GM23248 (cell line): ENCODE measurements around the gene ECT2L. TPM values are rescaled to one million over a fixed set of nuclear protein-coding genes. Genes with fewer than 3 reads are reported as not detected.

Experiments used
- DNase-seq: peaks from one replicate; pipeline ENCODE4 v3.0.0-alpha.2; 2015
- H2AFZ ChIP-seq: fragments of 200-600 bp; sonication (generic); 2 replicates; pipeline ENCODE4 v1.6.1; 2016; ENCODE audit warnings: antibody characterized with exemption
- H3F3A ChIP-seq: fragments of 200-600 bp; sonication (generic); 2 replicates; pipeline ENCODE4 v1.6.1; 2016; ENCODE audit warnings: mild to moderate bottlenecking, antibody characterized with exemption, mixed run types; ENCODE audit not compliant: insufficient read depth
- H3K27ac ChIP-seq: fragments of 200-600 bp; sonication (generic); 2 replicates; pipeline ENCODE4 v1.5.1; 2016; ENCODE audit warnings: mild to moderate bottlenecking
- H3K27me3 ChIP-seq: fragments of 200-600 bp; sonication (generic); replicated peaks from 2 replicates; pipeline ENCODE4 v1.6.1; 2016; ENCODE audit warnings: mild to moderate bottlenecking; ENCODE audit not compliant: insufficient read depth
- H3K36me3 ChIP-seq: fragments of 200-600 bp; sonication (generic); 2 replicates; pipeline ENCODE4 v1.6.1; 2016; ENCODE audit warnings: low read depth, mild to moderate bottlenecking
- H3K4me1 ChIP-seq: fragments of 200-600 bp; sonication (generic); 2 replicates; pipeline ENCODE4 v1.6.1; 2016; ENCODE audit warnings: mild to moderate bottlenecking; ENCODE audit not compliant: insufficient read depth
- H3K4me2 ChIP-seq: fragments of 200-600 bp; sonication (generic); one replicate; pipeline ENCODE4 v1.6.1; 2016; ENCODE audit warnings: mild to moderate bottlenecking; ENCODE audit not compliant: unreplicated experiment
- H3K4me3 ChIP-seq: fragments of 200-600 bp; sonication (generic); 2 replicates; pipeline ENCODE4 v1.5.1; 2016; ENCODE audit warnings: mild to moderate bottlenecking
- H3K79me2 ChIP-seq: fragments of 200-600 bp; sonication (generic); 2 replicates; pipeline ENCODE4 v1.6.1; 2016; ENCODE audit warnings: mild to moderate bottlenecking; ENCODE audit not compliant: insufficient read depth
- H3K9ac ChIP-seq: fragments of 200-600 bp; sonication (generic); 2 replicates; pipeline ENCODE4 v1.6.1; 2016; ENCODE audit warnings: mild to moderate bottlenecking
- H3K9me2 ChIP-seq: fragments of 200-600 bp; sonication (generic); 2 replicates; pipeline ENCODE4 v1.6.1; 2016; ENCODE audit warnings: mixed run types, mild to moderate bottlenecking, moderate library complexity; ENCODE audit not compliant: insufficient read depth
- H3K9me3 ChIP-seq: fragments of 200-600 bp; sonication (generic); one replicate; pipeline ENCODE4 v1.6.1; 2017; ENCODE audit warnings: low read depth
- H4K20me1 ChIP-seq: fragments of 200-600 bp; sonication (generic); 2 replicates; pipeline ENCODE4 v1.6.0; 2016; ENCODE audit not compliant: insufficient read depth
- EZH2 ChIP-seq: fragments of 200-600 bp; sonication (generic); IDR thresholded peaks from 2 replicates; pipeline ENCODE4 v1.6.1; 2018; ENCODE audit warnings: antibody characterized with exemption, mild to moderate bottlenecking; ENCODE audit not compliant: insufficient read depth, poor library complexity, severe bottlenecking
- EZH2phosphoT487 ChIP-seq: fragments of 200-600 bp; sonication (generic); IDR thresholded peaks from 2 replicates; pipeline ENCODE4 v1.6.1; 2018; ENCODE audit warnings: antibody characterized with exemption, moderate library complexity, mild to moderate bottlenecking, low read depth; ENCODE audit not compliant: insufficient read depth
- WGBS, 2 experiments: methylation state at CpG; one replicate each; pipeline ENCODE4 v1.1.6; 2015 to 2017; ENCODE audit warnings: low lambda C conversion rate in 2 of 2, low coverage in 1 of 2; ENCODE audit errors: missing lambda C conversion rate in 2 of 2; 5-methylcytosine and 5-hydroxymethylcytosine counted together
- in situ Hi-C: fragments of 300-500 bp; cut with MboI; formaldehyde crosslinking; loops from 2 replicates; pipeline ENCODE4 v1.15.0; 2020
- polyA plus RNA-seq: library from polyadenylated mRNA; unstranded; fragments of >200 nt; fragmentation: Nextera tagmentation; extraction: Ambion mirVana; gene quantifications from 2 replicates; pipeline ENCODE4 v1.2.1, GENCODE V29; 2016
- total RNA-seq: library from RNA; depleted of rRNA; stranded (reverse); fragments of >200 nt; shearing (Covaris generic); gene quantifications from 2 replicates; pipeline ENCODE4 v1.2.3, GENCODE V29; 2014

Gene ECT2L
- total and polyA plus RNA-seq, 2 experiments from 2014 or later = not detected

DNA sequence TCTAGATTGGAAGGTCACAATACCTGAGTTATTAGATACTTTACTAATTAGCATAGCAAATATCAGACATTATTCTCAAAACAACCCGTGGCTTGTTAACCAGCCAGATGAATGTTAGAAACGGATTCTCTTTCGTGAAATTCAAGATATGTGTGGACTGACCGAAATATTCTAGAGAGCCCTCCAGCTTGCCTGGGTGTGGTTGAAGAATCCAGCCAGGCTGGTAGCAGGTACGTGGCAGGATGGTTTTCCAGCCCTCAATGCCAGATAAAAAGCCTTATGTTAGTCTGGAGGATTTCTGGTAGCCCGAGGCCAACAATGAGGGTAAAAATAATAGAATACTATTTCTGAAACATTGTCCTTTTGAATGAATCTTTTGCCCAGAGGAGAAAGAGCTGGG lies 19.3 kb downstream of the ECT2L start:
- H2AFZ ChIP-seq = 0 out of 2 replicates have a peak overlapping the region, but pooled peaks have one; percentile 53
- H3K36me3 ChIP-seq = no peaks in the 10 kb centered on the region
- no peak overlapping the region for H3K4me2 ChIP-seq
- WGBS, 2 experiments = 51 to 58% methylated on average over 6 of the region's 6 CpGs
- H3K79me2 ChIP-seq = no peaks in the 10 kb centered on the region
- peaks cover 8% of the 10 kb centered on the region for H3K4me1 ChIP-seq
- H3K9ac ChIP-seq = no peak overlapping the region
- DNase-seq = no peak
- no peaks in the 10 kb centered on the region for H3K9me3 ChIP-seq
- no peak overlapping the region for H3K4me3 ChIP-seq
- in situ Hi-C loops = loop anchor here (10.0 kb wide), 2 partner anchors 170 to 540 kb away; partner anchors contain the start of gene REPS1
- no peak for TF ChIP-seq EZH2phosphoT487
- no peak for TF ChIP-seq EZH2
- H3F3A ChIP-seq = no peaks in the 10 kb centered on the region
- no peaks in the 10 kb centered on the region for H3K27me3 ChIP-seq
- no peaks in the 10 kb centered on the region for H4K20me1 ChIP-seq
- H3K27ac ChIP-seq = no peak overlapping the region
- no peaks in the 10 kb centered on the region for H3K9me2 ChIP-seq

DNA sequence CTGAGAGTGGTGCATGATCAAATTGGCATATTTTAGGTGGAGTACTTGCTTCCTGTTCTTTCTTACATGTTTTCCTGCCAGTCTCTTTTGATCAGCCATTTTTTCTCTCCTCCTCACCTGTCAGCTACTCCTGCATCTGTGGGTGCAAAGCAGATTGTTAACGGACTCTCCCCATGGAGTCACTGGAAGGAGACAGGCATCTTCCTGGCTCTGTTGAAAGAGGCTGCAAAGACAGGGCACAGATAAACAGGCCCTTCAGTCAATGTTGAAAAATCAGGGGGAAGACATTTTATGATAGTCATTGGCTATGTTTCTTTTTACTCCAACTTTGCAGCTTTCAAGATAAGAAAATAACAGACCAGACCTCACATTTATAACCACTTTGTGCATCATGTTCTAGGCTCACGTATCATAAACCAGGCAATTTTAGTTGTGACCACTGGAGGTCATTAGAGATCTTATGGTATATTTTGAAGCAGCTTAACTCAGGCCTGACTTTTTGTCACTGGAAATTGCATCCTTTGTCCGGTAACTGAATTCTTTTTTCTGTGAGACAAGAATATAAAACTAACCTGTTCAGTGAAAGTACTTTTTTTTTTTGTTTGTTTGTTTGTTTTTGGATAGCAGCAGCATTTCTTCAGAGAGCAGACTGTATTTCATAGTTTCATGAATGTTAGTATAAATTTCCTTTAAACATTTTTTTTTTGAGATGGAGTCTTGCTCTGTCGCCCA lies 20.1 kb downstream of the ECT2L start:
- no peaks in the 10 kb centered on the region for H3F3A ChIP-seq
- in situ Hi-C loops = loop anchor here (10.0 kb wide), 2 partner anchors 169 to 539 kb away; partner anchors contain the start of gene REPS1
- H3K9me3 ChIP-seq = no peaks in the 10 kb centered on the region
- H3K36me3 ChIP-seq = no peaks in the 10 kb centered on the region
- no peak for TF ChIP-seq EZH2phosphoT487
- TF ChIP-seq EZH2 = no peak
- H3K4me1 ChIP-seq = peaks cover 8% of the 10 kb centered on the region
- WGBS, 2 experiments = 36 to 50% methylated on average over 4 of the region's 4 CpGs
- H3K9me2 ChIP-seq = no peaks in the 10 kb centered on the region
- no peaks in the 10 kb centered on the region for H3K27me3 ChIP-seq
- H3K9ac ChIP-seq = peak overlapping the region; percentile 28; the same call in 1 of the 2 replicates
- no peak overlapping the region for H3K27ac ChIP-seq
- H4K20me1 ChIP-seq = no peaks in the 10 kb centered on the region
- peak overlapping the region; percentile 53 for H2AFZ ChIP-seq
- no peak overlapping the region for H3K4me3 ChIP-seq
- no peak overlapping the region for H3K4me2 ChIP-seq
- DNase-seq = peak; percentile 81
- H3K79me2 ChIP-seq = no peaks in the 10 kb centered on the region

DNA sequence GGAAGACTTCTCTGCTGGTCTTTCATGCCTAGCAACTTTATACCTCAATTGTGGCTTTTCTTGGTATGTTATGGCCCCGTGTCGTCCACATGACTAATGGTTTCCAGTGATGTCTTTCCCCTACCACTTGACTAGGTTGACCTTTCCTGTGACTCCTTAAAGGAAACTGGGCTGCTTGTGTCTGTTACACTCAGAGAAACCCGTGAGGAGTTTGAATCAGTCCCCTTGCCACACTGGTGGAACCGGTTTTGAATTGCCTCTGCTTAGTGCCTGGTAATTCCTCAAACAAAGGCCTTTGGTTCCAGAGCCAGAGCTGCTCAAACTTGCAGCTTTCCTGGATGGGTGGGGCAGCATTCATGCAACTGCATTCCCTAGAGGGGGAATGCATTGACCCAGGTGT lies 21.9 kb downstream of the ECT2L start:
- H3K4me2 ChIP-seq = peak overlapping the region; percentile 21
- no peak overlapping the region for H3K4me3 ChIP-seq
- peak; percentile 88 for DNase-seq
- no peaks in the 10 kb centered on the region for H3K9me3 ChIP-seq
- H3K27me3 ChIP-seq = no peaks in the 10 kb centered on the region
- TF ChIP-seq EZH2 = no peak
- no peak for TF ChIP-seq EZH2phosphoT487
- 23 to 35% methylated on average over 4 of the region's 4 CpGs for WGBS, 2 experiments
- H3K9me2 ChIP-seq = no peaks in the 10 kb centered on the region
- peaks cover 8% of the 10 kb centered on the region for H3K4me1 ChIP-seq
- peak overlapping the region; percentile 66 for H3K27ac ChIP-seq
- peak overlapping the region; percentile 40 for H3K9ac ChIP-seq
- no peaks in the 10 kb centered on the region for H3K79me2 ChIP-seq
- no peaks in the 10 kb centered on the region for H4K20me1 ChIP-seq
- in situ Hi-C loops = loop anchor here (10.0 kb wide), 2 partner anchors 167 to 537 kb away; partner anchors contain the start of gene REPS1
- H3K36me3 ChIP-seq = no peaks in the 10 kb centered on the region
- H2AFZ ChIP-seq = peak overlapping the region; percentile 22
- no peaks in the 10 kb centered on the region for H3F3A ChIP-seq

DNA sequence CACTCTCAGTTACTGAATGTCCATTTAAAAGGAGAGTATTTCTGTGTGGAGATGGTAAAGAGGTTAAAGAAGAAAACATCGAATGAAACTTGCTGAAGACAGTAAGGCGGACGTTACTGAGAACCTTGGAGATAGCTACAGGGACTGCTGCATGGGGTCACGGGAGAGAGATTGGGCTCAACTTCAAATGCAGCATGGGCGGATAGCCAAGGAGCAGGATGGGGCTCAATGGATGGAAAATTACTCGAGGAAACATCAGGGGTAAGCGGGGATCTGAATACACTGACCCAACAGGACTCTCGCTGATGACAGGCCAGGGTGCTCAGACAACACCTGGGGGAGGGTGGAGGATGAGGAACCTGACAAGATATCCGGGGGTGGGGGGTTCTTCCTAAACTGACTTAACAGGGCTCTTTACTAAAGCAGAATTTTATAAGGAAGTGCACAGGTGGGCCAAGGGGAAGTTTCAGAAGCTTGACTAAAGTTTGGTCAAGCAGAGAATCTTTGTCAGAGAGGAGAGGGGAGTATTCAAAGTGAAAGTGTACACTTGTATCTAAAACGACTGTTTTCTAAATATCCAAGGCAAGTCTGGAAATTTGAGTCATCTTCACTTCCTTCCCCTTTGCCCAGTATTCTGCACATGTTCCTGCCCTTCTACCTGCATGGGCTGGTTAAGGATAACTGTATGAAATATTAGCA lies 22.8 kb downstream of the ECT2L start:
- Histone ChIP-seq H3F3A (no peaks in the 10 kb centered on the region), H3K27me3 (no peaks in the 10 kb centered on the region), H2AFZ (peak overlapping the region; percentile 22; the same call in 1 of the 2 replicates), H3K4me3 (no peak overlapping the region), H3K9ac (no peak overlapping the region), H3K9me3 (no peaks in the 10 kb centered on the region), H3K27ac (no peak overlapping the region), H3K79me2 (no peaks in the 10 kb centered on the region), H3K4me1 (peaks cover 8% of the 10 kb centered on the region), H3K36me3 (no peaks in the 10 kb centered on the region), H4K20me1 (no peaks in the 10 kb centered on the region), H3K4me2 (no peak overlapping the region), H3K9me2 (no peaks in the 10 kb centered on the region)
- in situ Hi-C loops = loop anchor here (10.0 kb wide), 2 partner anchors 166 to 536 kb away; partner anchors contain the start of gene REPS1
- 81 to 83% methylated on average over 10 of the region's 10 CpGs for WGBS, 2 experiments
- DNase-seq = no peak
- TF ChIP-seq EZH2phosphoT487 = no peak
